Activated CD4-positive, alpha-beta memory T cell treated with anti-CD3 and anti-CD28 coated beads, Interleukin-2, amount 10 ng/mL, durations not matched to agents 7 days and 5 days (primary cell): ENCODE measurements around the gene LRRC73. TPM values are rescaled to one million over a fixed set of nuclear protein-coding genes. Genes with fewer than 3 reads are reported as not detected.

Experiments used
- CTCF ChIA-PET: fragments of 350-600 bp; sonication (Branson Sonifier 250); formaldehyde crosslinking; loops from one replicate; lab custom pipeline; 2021; ENCODE audit warnings: antibody characterized with exemption, inconsistent platforms; lab: Charles Lee
- POLR2A ChIA-PET: fragments of 350-600 bp; sonication (Branson Sonifier 250); formaldehyde crosslinking; loops from one replicate; lab custom pipeline; 2021; ENCODE audit warnings: antibody characterized with exemption; lab: Charles Lee
- DNase-seq: peaks from one replicate; pipeline ENCODE4 v3.0.0-alpha.2; 2020
- H3K27ac Mint-ChIP-seq: one replicate; pipeline ENCODE4 v1.8.0; 2021; ENCODE audit warnings: mild to moderate bottlenecking, mixed read lengths
- H3K27me3 Mint-ChIP-seq: one replicate; pipeline ENCODE4 v1.8.0; 2021; ENCODE audit warnings: mixed read lengths
- H3K36me3 Mint-ChIP-seq: one replicate; pipeline ENCODE4 v1.8.0; 2021; ENCODE audit warnings: low read depth, mixed read lengths
- H3K4me1 Mint-ChIP-seq: one replicate; pipeline ENCODE4 v1.8.0; 2021; ENCODE audit warnings: mixed read lengths
- H3K4me3 Mint-ChIP-seq: one replicate; pipeline ENCODE4 v1.8.0; 2021; ENCODE audit warnings: mild to moderate bottlenecking, mixed read lengths
- H3K9me3 Mint-ChIP-seq: one replicate; pipeline ENCODE4 v1.8.0; 2021; ENCODE audit warnings: mixed read lengths
- total RNA-seq, 2 experiments: library from RNA; stranded (reverse); gene quantifications; one replicate each; pipeline ENCODE4 v1.2.3, GENCODE V29; 2021

LRRC73 gene
- total RNA-seq, 2 experiments from 2014 or later, result 0.23 to 0.25 TPM

DNA sequence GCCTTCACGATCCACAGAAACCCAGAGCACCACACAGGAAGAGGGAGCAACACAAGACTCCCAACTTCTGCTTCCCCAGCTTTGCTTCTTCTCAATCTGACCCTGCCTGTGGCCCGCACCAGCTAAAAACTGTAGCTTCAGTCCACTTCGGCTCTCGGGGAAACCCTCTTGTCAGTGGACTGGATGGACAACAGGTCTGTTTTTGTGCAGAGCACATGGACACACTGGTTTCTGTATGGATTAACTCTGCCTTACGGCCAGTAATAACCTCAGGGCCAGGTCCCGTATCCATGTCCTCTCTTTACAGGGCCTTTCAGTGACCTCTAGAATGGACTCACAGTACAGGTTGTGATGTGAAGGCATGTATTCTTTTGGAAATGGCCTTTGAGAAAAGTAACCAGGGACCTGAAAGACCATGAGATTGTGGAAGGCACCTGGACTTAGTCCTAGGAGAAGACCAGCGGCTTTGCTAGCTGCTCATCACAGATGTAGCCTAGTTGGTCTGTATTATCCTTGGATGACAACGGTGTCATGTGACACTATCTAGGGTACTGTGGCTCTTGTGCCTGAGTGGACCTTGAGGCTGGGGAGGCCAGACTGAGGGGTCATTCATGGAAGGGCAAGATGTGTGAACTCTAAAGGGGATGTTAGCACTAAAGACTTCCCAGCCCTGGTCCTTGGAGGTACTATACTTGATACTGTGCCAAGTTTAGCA lies 12.6 kb upstream of the LRRC73 start:
- no peak overlapping the region for H3K27ac Mint-ChIP-seq
- DNase-seq, result no peak
- POLR2A ChIA-PET, result interaction anchor here (2.4 kb wide), 1 partner anchor 10 kb away, joined by 6 read pairs; no protein-coding TSS in a partner anchor
- CTCF ChIA-PET, result no interaction called here
- H3K27me3 Mint-ChIP-seq, result no peaks in the 10 kb centered on the region
- peaks cover 57% of the 10 kb centered on the region for H3K36me3 Mint-ChIP-seq
- H3K9me3 Mint-ChIP-seq, result no peaks in the 10 kb centered on the region
- peaks cover 12% of the 10 kb centered on the region for H3K4me1 Mint-ChIP-seq
- no peak overlapping the region for H3K4me3 Mint-ChIP-seq

DNA sequence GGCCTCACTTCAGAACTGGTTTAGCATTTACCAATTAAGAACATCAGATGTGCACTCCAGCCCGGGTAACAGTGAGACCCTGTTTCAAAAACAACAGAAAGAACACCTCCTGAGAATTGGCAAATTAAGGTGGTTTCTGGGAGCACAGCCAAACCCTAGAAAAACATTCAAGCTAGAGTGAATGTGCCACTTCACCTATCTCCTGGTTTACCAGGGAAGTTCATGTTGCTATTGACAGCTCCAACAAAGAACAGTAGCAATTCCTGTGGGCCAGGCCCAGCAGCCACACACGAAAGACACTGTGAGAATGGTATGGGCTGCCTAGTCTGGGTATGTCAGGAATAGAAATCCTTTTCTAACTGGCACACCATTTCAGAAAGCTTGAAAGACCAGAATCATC lies 11.7 kb upstream of the LRRC73 start:
- H3K27me3 Mint-ChIP-seq, result no peaks in the 10 kb centered on the region
- ChIA-PET POLR2A (interaction anchor here (1.8 to 2.4 kb wide), 2 partner anchors 11 to 54 kb away, joined by 4 to 6 read pairs; partner anchors contain the start of gene XPO5), CTCF (interaction anchor here (7.2 kb wide), 1 partner anchor 15 kb away, joined by 43 read pairs; no protein-coding TSS in a partner anchor)
- H3K4me3 Mint-ChIP-seq, result no peak overlapping the region
- no peak overlapping the region for H3K27ac Mint-ChIP-seq
- peaks cover 49% of the 10 kb centered on the region for H3K36me3 Mint-ChIP-seq
- peaks cover 12% of the 10 kb centered on the region for H3K4me1 Mint-ChIP-seq
- no peak for DNase-seq
- no peaks in the 10 kb centered on the region for H3K9me3 Mint-ChIP-seq

DNA sequence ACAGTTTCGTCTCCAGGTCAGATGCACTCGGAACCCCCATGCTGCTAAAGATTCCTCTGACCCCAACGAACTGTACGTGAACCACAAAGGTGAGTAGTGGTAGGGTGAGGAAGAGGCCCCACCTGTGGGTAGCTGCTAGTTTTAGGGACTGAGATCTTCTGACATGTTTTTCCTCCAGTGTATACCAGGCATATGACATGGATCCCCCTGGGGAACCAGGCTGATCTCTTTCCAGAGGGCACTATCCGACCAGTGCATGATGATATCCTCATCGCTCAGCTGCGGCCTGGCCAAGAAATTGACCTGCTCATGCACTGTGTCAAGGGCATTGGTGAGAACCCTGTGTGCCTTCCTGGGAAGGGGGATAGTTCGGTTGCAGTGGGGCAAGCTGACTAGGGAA lies 10.0 kb upstream of the LRRC73 start:
- no peak overlapping the region for H3K27ac Mint-ChIP-seq
- H3K27me3 Mint-ChIP-seq, result no peaks in the 10 kb centered on the region
- H3K9me3 Mint-ChIP-seq, result no peaks in the 10 kb centered on the region
- H3K4me3 Mint-ChIP-seq, result no peak overlapping the region
- no peak for DNase-seq
- CTCF ChIA-PET, result interaction anchor here (1.1 to 7.2 kb wide), 2 partner anchors 13 to 212 kb away, joined by 3 to 43 read pairs; partner anchors contain the start of gene CRIP3
- H3K36me3 Mint-ChIP-seq, result peaks cover 45% of the 10 kb centered on the region
- peaks cover 25% of the 10 kb centered on the region for H3K4me1 Mint-ChIP-seq
- POLR2A ChIA-PET, result interaction anchor here (0.6 to 2.1 kb wide), 4 partner anchors 10 to 338 kb away, joined by 3 to 7 read pairs (median 4); partner anchors contain the start of genes CUL9, LRRC73 and XPO5

DNA sequence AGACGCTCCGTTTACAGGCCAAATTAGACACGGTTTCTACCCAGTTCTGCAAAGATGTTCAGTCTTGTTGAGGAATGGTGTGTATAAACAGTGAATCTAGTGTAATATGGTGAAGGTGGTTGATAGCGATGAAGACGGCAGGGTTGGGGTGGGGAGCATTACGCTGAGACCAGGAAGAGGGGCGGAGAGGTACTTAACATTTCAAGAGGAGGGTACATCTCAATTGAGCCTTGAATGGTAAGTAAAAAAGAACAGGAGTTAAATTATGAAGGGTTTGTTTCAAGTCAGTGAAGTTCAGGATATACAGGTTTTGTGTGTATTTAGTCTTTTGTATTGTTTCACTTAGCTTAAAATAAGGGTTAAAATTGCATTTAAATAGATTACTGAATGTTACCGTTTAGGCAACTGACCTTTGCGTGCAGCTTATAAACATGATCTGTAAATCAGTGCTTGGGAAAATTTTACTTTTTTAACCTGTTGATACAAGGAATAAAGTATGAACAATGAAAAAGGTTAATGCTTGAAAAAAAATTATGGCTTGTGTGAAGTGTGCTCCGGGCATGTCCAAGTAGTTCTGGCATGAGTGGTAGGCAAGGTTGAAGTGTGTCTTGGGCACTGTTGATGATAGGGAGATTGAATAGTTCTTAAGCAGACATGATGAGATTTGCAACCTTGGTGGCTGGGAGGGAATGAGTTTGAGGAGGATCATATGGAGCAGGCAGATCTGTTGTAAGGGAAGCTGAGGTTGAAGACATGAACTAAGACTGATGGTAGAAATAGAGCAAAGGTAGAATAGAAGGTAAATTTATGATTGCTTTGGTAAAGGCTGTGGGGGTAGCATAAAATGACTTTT lies 7.6 kb upstream of the LRRC73 start:
- no peak overlapping the region for H3K4me3 Mint-ChIP-seq
- DNase-seq, result no peak
- ChIA-PET POLR2A (interaction anchor here (0.7 to 2.9 kb wide), 20 partner anchors 8 to 505 kb away, joined by 3 to 31 read pairs (median 5); partner anchors contain the start of genes ABCC10, GTPBP2, LRRC73 and POLH), CTCF (interaction anchor here (0.6 to 7.2 kb wide), 6 partner anchors 11 to 289 kb away, joined by 3 to 43 read pairs (median 4); partner anchors contain the start of genes DNPH1, POLH and XPO5)
- peaks cover 43% of the 10 kb centered on the region for H3K36me3 Mint-ChIP-seq
- no peaks in the 10 kb centered on the region for H3K27me3 Mint-ChIP-seq
- no peaks in the 10 kb centered on the region for H3K9me3 Mint-ChIP-seq
- no peak overlapping the region for H3K27ac Mint-ChIP-seq
- H3K4me1 Mint-ChIP-seq, result peaks cover 29% of the 10 kb centered on the region

DNA sequence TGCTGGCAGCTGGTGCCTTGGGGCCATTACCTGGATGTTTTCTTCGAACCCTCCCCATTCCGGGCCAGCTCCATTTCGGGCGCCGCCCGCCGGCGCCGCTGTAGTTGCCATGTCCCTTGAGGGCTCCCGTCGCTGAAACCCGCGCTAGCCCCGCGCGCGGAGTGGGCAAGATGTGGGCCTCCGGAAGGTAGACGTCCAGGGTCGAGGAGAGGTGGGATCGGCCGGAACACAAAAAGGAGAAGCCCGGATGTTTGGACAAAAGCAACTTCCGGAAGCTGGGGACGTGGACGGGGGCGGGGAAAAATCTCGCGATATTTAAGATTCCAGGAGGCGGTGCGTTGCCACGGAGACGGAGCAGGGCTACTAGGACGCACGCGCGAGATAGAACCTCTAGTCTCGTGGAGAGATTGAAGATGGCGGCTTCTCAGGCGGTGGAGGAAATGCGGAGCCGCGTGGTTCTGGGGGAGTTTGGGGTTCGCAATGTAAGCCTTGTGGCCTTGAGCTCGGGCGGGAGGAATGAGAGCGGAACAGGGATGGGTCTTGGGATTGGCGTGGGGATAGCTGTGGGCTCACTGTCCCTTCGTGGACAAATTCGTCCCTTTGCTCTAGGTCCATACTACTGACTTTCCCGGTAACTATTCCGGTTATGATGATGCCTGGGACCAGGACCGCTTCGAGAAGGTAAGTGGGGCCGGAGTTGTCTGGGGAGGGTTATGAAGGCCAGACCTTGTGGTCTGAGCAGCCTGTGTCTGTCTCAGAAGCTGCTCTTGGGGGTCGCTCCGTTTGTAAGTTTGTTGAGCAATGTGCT lies 6.8 kb upstream of the LRRC73 start, which contains the start of the genes POLR1C and YIPF3:
POLR1C (plus strand) TSS at position 393 of the 808 bp plus-strand sequence; CDS start at position 414, 21 bp downstream.
YIPF3 (minus strand) TSS at position 230 of the 808 bp plus-strand sequence; CDS start at position 111, 119 bp downstream.
- POLR2A ChIA-PET, result interaction anchor here (0.6 to 2.9 kb wide), 20 partner anchors 9 to 588 kb away, joined by 3 to 31 read pairs (median 4); partner anchors contain the start of genes ABCC10, CNPY3, GTPBP2 and POLH
- Mint-ChIP-seq H3K27ac (no peak within 1 kb of the TSS), H3K27me3 (no peaks in the 10 kb centered on the region)

DNA sequence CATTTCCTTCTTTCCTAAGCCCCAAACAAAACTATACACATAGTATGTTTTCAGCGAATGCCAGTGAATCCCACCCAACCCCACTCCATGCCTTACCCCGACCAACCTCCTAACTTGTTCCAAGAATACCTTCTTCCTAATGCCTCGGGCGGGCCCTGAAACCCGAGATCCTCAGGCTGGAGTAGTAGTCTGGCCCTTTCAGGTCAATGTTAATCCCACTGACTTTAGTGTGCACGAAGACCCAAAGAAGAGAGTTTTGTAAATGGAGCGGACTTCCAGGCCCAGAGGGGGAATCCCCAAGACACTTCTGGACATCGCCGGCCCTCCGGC lies 6.2 kb upstream of the LRRC73 start:
- H3K4me3 Mint-ChIP-seq, result no peak overlapping the region
- no peaks in the 10 kb centered on the region for H3K9me3 Mint-ChIP-seq
- CTCF ChIA-PET, result interaction anchor here (0.6 to 7.2 kb wide), 4 partner anchors 10 to 288 kb away, joined by 3 to 43 read pairs (median 4); partner anchors contain the start of gene DNPH1
- DNase-seq, result no peak
- POLR2A ChIA-PET, result interaction anchor here (0.6 to 2.9 kb wide), 15 partner anchors 9 to 503 kb away, joined by 3 to 31 read pairs (median 6); partner anchors contain the start of genes ABCC10, GTPBP2, POLH and RRP36
- peaks cover 44% of the 10 kb centered on the region for H3K36me3 Mint-ChIP-seq
- H3K27ac Mint-ChIP-seq, result no peak overlapping the region
- H3K27me3 Mint-ChIP-seq, result no peaks in the 10 kb centered on the region
- H3K4me1 Mint-ChIP-seq, result peaks cover 29% of the 10 kb centered on the region

More for the DNA sequence above, 6.8 kb upstream of the LRRC73 start, which contains the start of the genes POLR1C and YIPF3:
- Mint-ChIP-seq H3K4me1 (peaks cover 29% of the 10 kb centered on the region), H3K9me3 (no peaks in the 10 kb centered on the region), H3K36me3 (peaks cover 42% of the 10 kb centered on the region), H3K4me3 (no peak within 1 kb of the TSS)
- CTCF ChIA-PET, result interaction anchor here (0.9 to 7.2 kb wide), 4 partner anchors 10 to 288 kb away, joined by 4 to 43 read pairs (median 6); partner anchors contain the start of gene DNPH1
- peak; percentile 98 for DNase-seq

DNA sequence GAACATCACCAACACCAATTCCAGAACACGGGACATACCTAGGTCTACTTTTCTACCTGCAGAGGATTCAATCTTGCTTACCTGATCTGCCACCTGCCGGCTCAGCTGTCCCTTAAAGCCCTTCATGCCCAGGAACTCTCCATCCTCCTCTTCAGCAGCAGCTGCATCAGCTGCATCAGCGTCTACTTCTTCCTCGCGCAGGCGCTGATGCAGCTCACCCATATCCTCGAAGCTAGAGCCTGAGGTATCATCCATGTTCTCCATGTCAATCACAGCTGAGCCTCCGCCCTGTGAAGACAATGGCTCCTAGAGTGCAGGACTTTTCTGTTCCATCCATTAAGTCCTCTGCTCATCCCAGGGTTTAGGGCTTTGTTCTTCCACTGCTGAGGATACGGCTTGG lies 5.7 kb upstream of the LRRC73 start:
- DNase-seq, result no peak
- Mint-ChIP-seq H3K4me1 (peaks cover 29% of the 10 kb centered on the region), H3K4me3 (no peak overlapping the region), H3K9me3 (no peaks in the 10 kb centered on the region), H3K36me3 (peaks cover 43% of the 10 kb centered on the region), H3K27ac (no peak overlapping the region), H3K27me3 (no peaks in the 10 kb centered on the region)
- CTCF ChIA-PET, result interaction anchor here (0.6 to 7.2 kb wide), 2 partner anchors 9 to 41 kb away, joined by 3 to 43 read pairs; no protein-coding TSS in a partner anchor
- POLR2A ChIA-PET, result interaction anchor here (1.5 to 2.9 kb wide), 5 partner anchors 9 to 503 kb away, joined by 4 to 31 read pairs (median 8); partner anchors contain the start of gene GTPBP2

DNA sequence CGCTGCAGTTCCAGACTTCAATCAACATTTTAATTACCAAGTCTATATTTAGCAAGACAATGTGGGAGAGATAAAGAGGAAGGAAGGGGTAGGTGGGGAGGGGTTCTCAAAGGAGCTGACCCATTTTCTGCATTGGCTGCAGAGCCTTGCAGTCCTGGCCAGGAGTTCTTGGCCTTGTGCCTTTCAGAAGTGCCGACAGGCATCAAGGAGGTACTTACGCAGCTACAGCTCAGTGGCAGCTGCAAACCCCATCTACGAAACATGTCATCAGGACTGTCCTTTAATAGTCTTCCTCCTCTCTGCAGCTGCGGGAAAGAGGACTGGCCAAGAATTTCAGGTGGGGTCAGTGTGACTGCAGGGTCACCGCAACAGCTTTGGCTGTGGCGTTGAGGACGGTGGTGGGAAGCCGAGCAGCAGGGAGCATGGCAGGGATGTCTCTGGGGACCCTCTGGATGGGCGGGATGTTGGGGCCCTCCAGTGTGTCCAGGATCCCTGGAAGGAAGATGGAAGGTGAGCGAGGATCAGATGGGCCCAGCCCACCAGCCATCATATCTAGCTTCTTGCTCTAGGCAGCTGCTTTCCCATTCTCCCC lies 1.8 kb upstream of the LRRC73 start:
- CTCF ChIA-PET, result no interaction called here
- Mint-ChIP-seq H3K36me3 (peaks cover 49% of the 10 kb centered on the region), H3K27me3 (peaks cover 17% of the 10 kb centered on the region), H3K27ac (no peak overlapping the region), H3K9me3 (no peaks in the 10 kb centered on the region), H3K4me3 (no peak overlapping the region), H3K4me1 (peaks cover 34% of the 10 kb centered on the region)
- no peak for DNase-seq
- POLR2A ChIA-PET, result no interaction called here

DNA sequence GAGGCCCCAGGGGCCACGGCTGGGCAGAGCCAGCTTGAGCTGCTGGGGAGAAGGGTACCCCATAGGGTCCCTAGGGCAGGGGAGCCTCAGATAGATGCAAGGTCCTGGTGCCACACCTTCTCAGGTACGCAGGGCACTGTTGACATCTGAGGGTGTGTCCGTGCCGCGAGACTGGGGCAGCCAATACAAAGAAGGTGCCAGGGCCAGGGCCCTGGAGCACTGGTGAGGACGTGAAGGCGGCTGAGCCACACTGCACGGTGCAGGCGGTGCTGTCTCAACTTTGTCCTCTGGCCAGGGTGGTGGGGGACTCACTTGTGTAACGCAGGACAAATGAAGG lies 649 bp upstream of the LRRC73 start:
- DNase-seq, result no peak
- ChIA-PET POLR2A (interaction anchor here (1.1 to 1.6 kb wide), 3 partner anchors 8 to 532 kb away, joined by 3 to 7 read pairs (median 5); partner anchors contain the start of gene PEX6), CTCF (interaction anchor here (1.4 kb wide), 1 partner anchor 53 kb away, joined by 3 read pairs; no protein-coding TSS in a partner anchor)
- Mint-ChIP-seq H3K4me3 (peak overlapping the region; percentile 62), H3K9me3 (no peaks in the 10 kb centered on the region), H3K4me1 (peaks cover 36% of the 10 kb centered on the region), H3K36me3 (peaks cover 45% of the 10 kb centered on the region), H3K27ac (no peak overlapping the region), H3K27me3 (peaks cover 17% of the 10 kb centered on the region)

DNA sequence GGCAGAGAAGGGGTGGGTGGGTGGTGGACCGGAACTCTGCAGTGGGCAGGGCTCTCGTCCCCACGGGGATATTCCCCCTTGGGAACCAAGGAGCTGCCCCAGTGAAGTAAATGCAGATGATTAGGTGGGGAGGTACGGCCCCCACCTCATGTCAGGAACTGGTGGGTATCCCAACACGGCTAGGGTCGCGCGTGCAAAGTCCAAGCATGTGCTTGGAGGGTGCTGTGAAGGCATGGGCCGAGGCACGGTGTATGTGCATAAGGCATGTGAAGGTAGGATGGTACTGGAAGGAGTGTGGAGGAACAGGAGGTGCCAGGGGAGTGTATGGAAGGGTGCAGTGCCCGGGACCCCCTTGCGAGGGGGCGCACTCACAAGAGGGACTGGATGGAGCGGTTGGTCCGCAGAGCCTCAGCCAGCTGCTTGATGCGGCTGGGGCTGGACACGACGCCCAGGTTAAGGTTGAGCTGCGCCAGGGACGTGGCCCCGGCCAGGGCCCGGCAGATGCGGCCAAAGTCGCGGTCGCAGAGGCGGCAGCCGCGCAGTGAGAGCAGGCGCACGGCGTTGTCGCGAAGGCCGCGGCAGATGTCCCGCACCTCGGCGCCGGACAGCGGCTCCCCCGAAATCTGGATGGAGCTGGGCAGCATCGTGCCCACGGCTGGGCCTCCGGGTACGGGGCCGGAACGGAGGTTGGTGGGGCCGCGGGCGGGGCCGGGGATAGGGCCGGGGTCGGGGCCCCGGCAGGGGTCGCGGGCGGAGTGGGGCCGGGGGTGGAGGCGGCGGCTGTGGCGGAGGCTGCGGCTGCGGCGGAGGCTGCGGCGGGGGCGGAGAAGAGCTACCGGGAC lies 783 bp downstream of the LRRC73 start:
- CTCF ChIA-PET, result interaction anchor here (1.0 to 4.1 kb wide), 6 partner anchors 13 to 280 kb away, joined by 3 to 62 read pairs (median 3); partner anchors contain the start of genes DLK2, DNPH1 and ZNF318
- no peaks in the 10 kb centered on the region for H3K9me3 Mint-ChIP-seq
- H3K27me3 Mint-ChIP-seq, result peaks cover 17% of the 10 kb centered on the region

More for the DNA sequence above, 783 bp downstream of the LRRC73 start:
- Mint-ChIP-seq H3K4me1 (peaks cover 23% of the 10 kb centered on the region), H3K4me3 (peak overlapping the region; percentile 79), H3K36me3 (peaks cover 34% of the 10 kb centered on the region), H3K27ac (peak overlapping the region; percentile 66)
- no peak for DNase-seq
- POLR2A ChIA-PET, result interaction anchor here (0.6 to 1.6 kb wide), 4 partner anchors 10 to 530 kb away, joined by 3 to 7 read pairs (median 4); partner anchors contain the start of gene PEX6
